ACHN (cell line): Measurements from ENCODE around the gene VEGFC.
A peak's percentile ranks its signal among the peaks of the same experiment; 100 is the strongest.

Experiments used
- DNase-seq: peaks from one replicate; pipeline ENCODE4 v3.0.0-alpha.2; 2015
- in situ Hi-C: cut with HindIII; loops from 2 replicates; pipeline ENCODE4 v1.10.0; 2017; ENCODE audit warnings: low sequenced_read_pairs, low pct_ligation_motif_present, low pct_unique_long_range_greater_than_20kb

The VEGFC gene

GRCh38 chr4:176800891-176801534, 8.3 kb upstream of the VEGFC start:
- no peak for DNase-seq
- in situ Hi-C loops, result no loop called here

GRCh38 chr4:176799653-176800052, 6.9 kb upstream of the VEGFC start:
- no peak for DNase-seq
- in situ Hi-C loops, result no loop called here

DNA sequence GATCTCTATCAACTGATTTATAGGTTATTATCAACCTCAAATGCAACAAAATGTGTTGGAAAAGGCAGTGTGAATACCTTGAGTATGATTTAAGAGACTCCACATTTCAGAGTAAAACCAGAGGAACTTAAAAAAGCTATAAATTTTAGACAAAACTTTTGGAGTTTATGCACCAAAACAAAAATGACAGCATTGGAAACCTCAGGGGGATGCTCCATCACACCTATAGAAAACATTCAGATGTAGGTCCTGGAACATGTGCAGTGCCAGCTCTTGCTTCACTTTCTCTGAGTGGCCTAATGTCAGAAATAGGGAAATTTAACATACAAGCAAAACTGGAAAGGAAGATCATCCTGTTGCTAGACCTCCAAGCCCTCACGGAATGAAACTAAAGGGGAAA, 5.8 kb upstream of the VEGFC start:
- no peak for DNase-seq
- in situ Hi-C loops, result no loop called here

- in situ Hi-C loops, result no loop called here
- DNase-seq, result no peak
These were observed 2.7 kb upstream of the VEGFC start for GRCh38 chr4:176795441-176795840.

- DNase-seq, result no peak
- in situ Hi-C loops, result no loop called here
These were observed 1.9 kb upstream of the VEGFC start for GRCh38 chr4:176794651-176795050.

DNA sequence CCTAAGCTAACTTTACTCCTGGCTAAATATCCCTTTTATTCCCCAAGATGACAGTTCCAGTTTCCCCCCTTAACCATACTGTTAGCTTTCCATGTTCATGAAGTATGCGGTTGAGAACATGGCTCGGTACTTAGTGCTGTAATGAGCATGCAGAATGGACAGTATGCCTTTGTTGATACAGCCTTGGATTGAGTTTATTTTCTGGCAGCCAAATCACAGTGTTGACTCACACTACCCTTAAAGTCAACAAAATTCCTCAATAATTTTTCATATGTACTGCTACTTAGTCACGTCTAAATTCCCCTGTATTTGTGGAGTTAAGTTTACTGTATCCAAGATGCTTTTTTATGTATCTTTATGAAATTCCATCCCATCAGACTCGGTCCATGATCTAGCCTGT, 1.4 kb upstream of the VEGFC start:
- DNase-seq, result no peak
- in situ Hi-C loops, result no loop called here

GRCh38 chr4:176793060-176793605, 411 bp upstream of the VEGFC start:
- in situ Hi-C loops, result no loop called here
- DNase-seq, result no peak

DNA sequence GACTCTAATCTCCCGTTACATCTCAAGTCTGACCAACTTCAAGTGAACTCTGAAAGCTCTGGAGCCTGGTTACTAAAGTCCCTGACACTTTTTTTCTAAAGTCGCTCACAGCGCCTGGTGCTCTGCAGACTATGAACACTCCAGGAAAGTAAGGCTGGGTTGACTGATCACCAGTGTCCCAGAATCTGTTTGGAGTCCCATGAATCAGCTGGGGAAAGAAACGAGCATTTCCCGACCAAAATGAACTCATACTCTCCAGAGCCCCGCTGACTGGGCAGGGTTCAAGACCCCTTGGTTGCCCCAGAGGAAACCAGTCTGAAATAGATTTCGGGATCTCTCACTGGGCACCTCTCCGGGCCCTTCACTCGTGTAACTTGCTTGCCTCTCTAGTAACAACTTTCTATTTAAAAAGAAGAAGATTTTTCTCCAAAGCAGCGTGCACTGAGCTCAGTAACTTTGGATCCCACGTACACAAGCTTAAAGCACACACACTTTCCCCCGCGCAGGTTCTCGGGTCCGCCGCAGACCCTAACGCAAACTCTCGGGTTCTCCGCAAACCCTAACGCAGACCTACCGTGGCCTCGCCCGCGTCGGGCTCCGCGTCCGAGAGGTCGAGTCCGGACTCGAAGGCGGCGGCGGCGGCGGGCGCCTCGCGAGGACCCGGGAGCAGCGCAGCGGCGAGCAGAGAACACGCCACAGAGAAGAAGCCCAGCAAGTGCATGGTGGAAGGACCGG, 964 bp downstream of the VEGFC start:
- peak; percentile 63 for DNase-seq
- in situ Hi-C loops, result no loop called here

- in situ Hi-C loops, result no loop called here
- no peak for DNase-seq
These were observed 2.3 kb downstream of the VEGFC start for GRCh38 chr4:176790398-176790797.

GRCh38 chr4:176789955-176790354, 2.8 kb downstream of the VEGFC start:
- in situ Hi-C loops, result no loop called here
- peak; percentile 73 for DNase-seq

- in situ Hi-C loops, result no loop called here
These were observed 3.8 kb downstream of the VEGFC start for GRCh38 chr4:176788971-176789370.

GRCh38 chr4:176788248-176788647, 4.5 kb downstream of the VEGFC start:
- DNase-seq, result peak; percentile 57
- in situ Hi-C loops, result no loop called here

More at GRCh38 chr4:176788971-176789370, 3.8 kb downstream of the VEGFC start:
- DNase-seq, result peak; percentile 37

DNA sequence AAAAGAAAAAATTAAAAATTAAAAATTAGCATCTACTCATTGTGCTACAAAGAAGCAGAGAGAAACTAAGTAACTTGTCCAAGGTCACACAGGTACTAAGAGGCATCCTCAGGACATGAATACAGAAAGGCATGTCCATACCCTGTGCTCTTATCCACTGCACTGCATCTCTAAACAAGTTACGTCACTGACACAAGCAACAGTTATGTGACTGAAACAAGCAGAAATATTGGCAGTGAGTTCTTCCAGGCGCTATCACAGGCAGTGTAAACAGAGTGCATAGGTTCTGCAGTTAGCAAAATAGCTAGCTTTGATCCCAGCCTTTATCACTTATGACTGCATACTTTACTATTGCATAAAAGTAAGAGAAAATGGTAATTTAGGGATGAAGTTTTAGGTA, 7.9 kb downstream of the VEGFC start:
- in situ Hi-C loops, result no loop called here
- DNase-seq, result no peak

GRCh38 chr4:176782794-176783193, 9.9 kb downstream of the VEGFC start:
- no peak for DNase-seq
- in situ Hi-C loops, result no loop called here

GRCh38 chr4:176782191-176782590, 10.5 kb downstream of the VEGFC start:
- DNase-seq, result peak; percentile 55
- in situ Hi-C loops, result no loop called here

- DNase-seq, result peak; percentile 60
- in situ Hi-C loops, result no loop called here
These were observed 11.0 kb downstream of the VEGFC start for GRCh38 chr4:176781739-176782100.

GRCh38 chr4:176780995-176781738, 11.6 kb downstream of the VEGFC start:
- DNase-seq, result no peak
- in situ Hi-C loops, result no loop called here

DNA sequence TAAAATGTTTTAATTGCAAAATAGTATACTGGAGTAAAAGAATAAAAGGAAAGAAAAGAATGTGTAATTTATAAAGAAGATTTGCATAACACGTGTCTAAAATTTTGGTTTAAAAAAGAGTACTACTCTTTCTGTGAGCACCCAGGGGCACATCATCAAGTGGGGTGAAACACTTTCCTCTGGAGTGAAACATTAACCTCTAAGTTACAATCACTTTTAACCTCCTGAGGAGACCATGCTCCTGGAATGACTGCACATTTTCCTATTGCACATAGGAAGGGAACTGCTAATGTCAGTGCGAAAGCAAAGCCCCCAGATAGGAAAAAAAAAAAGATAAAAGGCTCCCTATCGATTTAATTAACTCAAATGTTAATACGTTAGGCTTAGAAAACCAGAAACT, 13.3 kb downstream of the VEGFC start:
- DNase-seq, result peak; percentile 72
- in situ Hi-C loops, result no loop called here

- DNase-seq, result peak; percentile 60
- in situ Hi-C loops, result no loop called here
These were observed 14.2 kb downstream of the VEGFC start for GRCh38 chr4:176778491-176778890.
